ENCODE measurements around the gene PIAS1.

GRCh38 chr15:68085052-68085451, 30.9 kb downstream of the PIAS1 start:
- TF ChIP-seq, protein P1, sequence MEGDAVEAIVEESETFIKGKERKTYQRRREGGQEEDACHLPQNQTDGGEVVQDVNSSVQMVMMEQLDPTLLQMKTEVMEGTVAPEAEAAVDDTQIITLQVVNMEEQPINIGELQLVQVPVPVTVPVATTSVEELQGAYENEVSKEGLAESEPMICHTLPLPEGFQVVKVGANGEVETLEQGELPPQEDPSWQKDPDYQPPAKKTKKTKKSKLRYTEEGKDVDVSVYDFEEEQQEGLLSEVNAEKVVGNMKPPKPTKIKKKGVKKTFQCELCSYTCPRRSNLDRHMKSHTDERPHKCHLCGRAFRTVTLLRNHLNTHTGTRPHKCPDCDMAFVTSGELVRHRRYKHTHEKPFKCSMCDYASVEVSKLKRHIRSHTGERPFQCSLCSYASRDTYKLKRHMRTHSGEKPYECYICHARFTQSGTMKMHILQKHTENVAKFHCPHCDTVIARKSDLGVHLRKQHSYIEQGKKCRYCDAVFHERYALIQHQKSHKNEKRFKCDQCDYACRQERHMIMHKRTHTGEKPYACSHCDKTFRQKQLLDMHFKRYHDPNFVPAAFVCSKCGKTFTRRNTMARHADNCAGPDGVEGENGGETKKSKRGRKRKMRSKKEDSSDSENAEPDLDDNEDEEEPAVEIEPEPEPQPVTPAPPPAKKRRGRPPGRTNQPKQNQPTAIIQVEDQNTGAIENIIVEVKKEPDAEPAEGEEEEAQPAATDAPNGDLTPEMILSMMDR (conservative IDR thresholded peaks at IDR 0.05 in 1 of 2, IDR thresholded peaks at IDR 0.05 in 1 of 2; ENCODE audit: extremely low read depth in 1 of 2, insufficient read depth in 1 of 2, low read depth in 1 of 2, low read length in 2 of 2): no peak
- TF ChIP-seq EZH2 (IDR thresholded peaks at IDR 0.05; ENCODE audit: borderline replicate concordance, low read length): no peak
